ENCODE data around the gene NTM.

GRCh38 chr11:131739243-131739882, 368.9 kb downstream of the NTM start:
- TF ChIP-seq, protein P1, sequence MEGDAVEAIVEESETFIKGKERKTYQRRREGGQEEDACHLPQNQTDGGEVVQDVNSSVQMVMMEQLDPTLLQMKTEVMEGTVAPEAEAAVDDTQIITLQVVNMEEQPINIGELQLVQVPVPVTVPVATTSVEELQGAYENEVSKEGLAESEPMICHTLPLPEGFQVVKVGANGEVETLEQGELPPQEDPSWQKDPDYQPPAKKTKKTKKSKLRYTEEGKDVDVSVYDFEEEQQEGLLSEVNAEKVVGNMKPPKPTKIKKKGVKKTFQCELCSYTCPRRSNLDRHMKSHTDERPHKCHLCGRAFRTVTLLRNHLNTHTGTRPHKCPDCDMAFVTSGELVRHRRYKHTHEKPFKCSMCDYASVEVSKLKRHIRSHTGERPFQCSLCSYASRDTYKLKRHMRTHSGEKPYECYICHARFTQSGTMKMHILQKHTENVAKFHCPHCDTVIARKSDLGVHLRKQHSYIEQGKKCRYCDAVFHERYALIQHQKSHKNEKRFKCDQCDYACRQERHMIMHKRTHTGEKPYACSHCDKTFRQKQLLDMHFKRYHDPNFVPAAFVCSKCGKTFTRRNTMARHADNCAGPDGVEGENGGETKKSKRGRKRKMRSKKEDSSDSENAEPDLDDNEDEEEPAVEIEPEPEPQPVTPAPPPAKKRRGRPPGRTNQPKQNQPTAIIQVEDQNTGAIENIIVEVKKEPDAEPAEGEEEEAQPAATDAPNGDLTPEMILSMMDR (IDR thresholded peaks at IDR 0.05), result no peak
- TF ChIP-seq POLR2A (IDR thresholded peaks at IDR 0.05), result no peak
- no peak for TF ChIP-seq EP300 (IDR thresholded peaks at IDR 0.05)
